ENCODE results near the gene ERGIC1. TPM values are rescaled to one million over a fixed set of nuclear protein-coding genes. Genes with fewer than 3 reads are reported as not detected.

ERGIC1 gene
- total and polyA plus RNA-seq, 8 donors, result 54.5 to 293 (median 104) TPM

GRCh38 chr5:172953776-172954675, 120.0 kb downstream of the ERGIC1 start:
- Histone ChIP-seq H3K36me3 (peaks cover 11 to 32% (median 31%) of the 10 kb centered on the region in 4 donors), H3K27me3 (no peaks in the 10 kb centered on the region), H3K27ac (peak overlapping the region in 2 of 5 donors; percentile 61 to 65), H3K4me3 (no peak overlapping the region), H3K4me1 (peaks cover 8 to 29% (median 13%) of the 10 kb centered on the region in 4 donors), H3K9me3 (no peaks in the 10 kb centered on the region)
- intact Hi-C loops (cut with DNase I; ENCODE audit: low total_unique reads), result loop anchor here (10.0 kb wide), 1 partner anchor 499 kb away; the partner anchor contains the start of gene SH3PXD2B
- no peak for DNase-seq
- TF ChIP-seq POLR2AphosphoS5 (IDR thresholded peaks at IDR 0.05) (peak in 1 of 3 donors; percentile 63), EP300 (IDR thresholded peaks at IDR 0.05) (no peak), CTCF (IDR thresholded peaks at IDR 0.05) (no peak)
- WGBS, 5 donors, result 60 to 69% (median 67%) methylated on average over 15 of the region's 15 CpGs

DNA sequence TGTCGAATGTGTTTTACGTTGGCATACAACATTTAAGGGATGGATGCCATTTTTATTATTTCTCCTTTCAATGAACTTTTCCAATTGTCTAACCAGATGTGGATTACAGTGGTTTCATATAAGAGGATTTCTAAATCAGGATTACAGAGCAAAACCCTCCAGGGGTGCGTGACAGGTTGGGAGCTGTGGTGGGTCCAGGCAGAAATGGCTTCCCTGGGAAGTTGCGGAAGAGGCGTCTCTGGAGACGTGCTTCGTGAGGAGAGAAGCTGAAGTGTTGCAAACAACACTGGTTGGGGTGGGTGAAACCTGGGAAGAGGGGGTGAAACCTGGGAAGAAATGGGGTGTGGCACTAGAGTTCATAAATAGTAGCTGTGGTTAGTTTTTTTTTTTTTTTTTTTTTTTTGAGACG, 120.7 kb downstream of the ERGIC1 start:
- WGBS, 5 donors, result 64 to 83% (median 75%) methylated on average over 7 to 8 of the region's 8 CpGs
- intact Hi-C loops (cut with DNase I; ENCODE audit: low total_unique reads), result loop anchor here (10.0 kb wide), 1 partner anchor 500 kb away; the partner anchor contains the start of gene SH3PXD2B
- TF ChIP-seq CTCF (IDR thresholded peaks at IDR 0.05) (no peak), EP300 (IDR thresholded peaks at IDR 0.05) (no peak), POLR2AphosphoS5 (IDR thresholded peaks at IDR 0.05) (no peak), POLR2A (IDR thresholded peaks at IDR 0.05) (no peak)
- H3K9me3 ChIP-seq, result no peaks in the 10 kb centered on the region
- peak overlapping the region in 2 of 5 donors; percentile 61 to 65 for H3K27ac ChIP-seq
- H3K4me3 ChIP-seq, result no peak overlapping the region
- H3K4me1 ChIP-seq, result peaks cover 8 to 32% (median 15%) of the 10 kb centered on the region in 4 donors
- no peak for DNase-seq
- no peaks in the 10 kb centered on the region for H3K27me3 ChIP-seq
- peaks cover 11 to 24% (median 24%) of the 10 kb centered on the region in 4 donors for H3K36me3 ChIP-seq

DNA sequence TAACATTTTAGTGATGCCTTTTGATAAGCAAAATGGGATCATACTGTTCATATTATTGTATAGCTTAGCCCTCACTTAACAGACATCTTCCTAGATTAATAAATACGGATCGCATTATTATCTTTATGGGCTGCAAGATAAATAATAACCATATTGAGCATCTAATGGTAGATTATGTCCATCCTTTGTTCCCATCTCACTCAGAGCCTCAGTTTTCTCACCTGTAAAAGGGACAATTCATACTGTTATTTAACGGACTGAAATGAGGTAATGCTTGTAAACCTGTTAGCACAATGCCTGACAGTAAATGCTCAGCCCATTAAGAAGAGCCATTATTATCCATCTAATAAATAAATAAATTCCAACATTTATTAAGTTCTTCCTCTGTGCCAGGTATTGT, 122.2 kb downstream of the ERGIC1 start:
- DNase-seq, result no peak
- H3K4me1 ChIP-seq, result peaks cover 17 to 47% (median 28%) of the 10 kb centered on the region in 4 donors
- no peaks in the 10 kb centered on the region for H3K27me3 ChIP-seq
- H3K36me3 ChIP-seq, result peaks cover 2 to 12% (median 11%) of the 10 kb centered on the region in 4 donors
- no peak for TF ChIP-seq POLR2AphosphoS5 (IDR thresholded peaks at IDR 0.05)
- no peak for TF ChIP-seq POLR2A (IDR thresholded peaks at IDR 0.05)
- TF ChIP-seq CTCF (IDR thresholded peaks at IDR 0.05), result no peak
- TF ChIP-seq EP300 (IDR thresholded peaks at IDR 0.05), result no peak
- no peaks in the 10 kb centered on the region for H3K9me3 ChIP-seq
- WGBS, 5 donors, result 69 to 80% (median 73%) methylated on average over 3 of the region's 3 CpGs
- peak overlapping the region in 1 of 5 donors; percentile 91 for H3K27ac ChIP-seq
- H3K4me3 ChIP-seq, result no peak overlapping the region
- intact Hi-C loops (cut with DNase I; ENCODE audit: low total_unique reads), result loop anchor here (10.0 kb wide), 1 partner anchor 501 kb away; the partner anchor contains the start of gene SH3PXD2B

DNA sequence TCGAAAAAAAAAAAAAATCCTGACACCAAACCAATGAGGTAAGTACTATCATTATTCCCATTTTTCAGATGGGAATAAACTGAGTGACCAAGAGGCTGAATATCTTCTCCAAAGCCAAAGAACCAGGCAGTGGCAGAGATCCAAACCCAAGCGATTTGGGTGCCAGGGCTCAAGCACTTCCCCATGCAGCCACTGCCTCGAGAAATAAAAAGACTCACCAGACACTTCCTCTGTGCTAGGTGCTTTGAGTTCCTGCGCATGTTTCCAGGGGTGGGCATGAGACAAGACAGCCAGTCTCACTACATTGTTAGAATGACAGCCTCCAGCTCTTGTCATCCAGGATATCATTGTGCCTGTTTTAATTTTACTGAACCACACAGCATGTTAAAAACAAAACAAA, 122.9 kb downstream of the ERGIC1 start:
- Histone ChIP-seq H3K27me3 (no peaks in the 10 kb centered on the region), H3K4me3 (no peak overlapping the region), H3K4me1 (peaks cover 17 to 46% (median 28%) of the 10 kb centered on the region in 4 donors), H3K27ac (peak overlapping the region in 1 of 5 donors; percentile 91), H3K36me3 (peaks cover 0 to 12% (median 11%) of the 10 kb centered on the region in 4 donors), H3K9me3 (no peaks in the 10 kb centered on the region)
- WGBS, 5 donors, result 48 to 65% (median 60%) methylated on average over 4 of the region's 4 CpGs
- TF ChIP-seq POLR2AphosphoS5 (IDR thresholded peaks at IDR 0.05) (no peak), POLR2A (IDR thresholded peaks at IDR 0.05) (no peak), EP300 (IDR thresholded peaks at IDR 0.05) (no peak), CTCF (IDR thresholded peaks at IDR 0.05) (no peak)
- intact Hi-C loops (cut with DNase I; ENCODE audit: low total_unique reads), result loop anchor here (10.0 kb wide), 1 partner anchor 502 kb away; the partner anchor contains the start of gene SH3PXD2B
- no peak for DNase-seq

Data from stomach (tissue), 9 donors.